Lower leg skin (tissue), 4 donors: ENCODE results near the gene C14orf93. TPM values are rescaled to one million over a fixed set of nuclear protein-coding genes. Genes with fewer than 3 reads are reported as not detected.

Experiments
- DNase-seq, 2 donors: peaks; one replicate each; pipeline ENCODE4 v3.0.0-alpha.2; 2019; ENCODE audit warnings: low spot score in 2 of 2
- H3K4me3 ChIP-seq: fragments of 200-600 bp; sonication (generic); 2 replicates; pipeline ENCODE4 v1.5.1; 2017; ENCODE audit warnings: mild to moderate bottlenecking, low read depth; ENCODE audit not compliant: poor library complexity, severe bottlenecking
- CTCF ChIP-seq, 3 donors: fragments of 450-650 bp; IDR thresholded peaks; one replicate each; pipeline ENCODE4 v1.5.1; 2016; ENCODE audit warnings: antibody characterized with exemption in 3 of 3, mild to moderate bottlenecking in 3 of 3, moderate library complexity in 2 of 3
- POLR2A ChIP-seq, 2 donors: fragments of 450-650 bp; IDR thresholded peaks; one replicate each; pipeline ENCODE4 v1.6.1; 2016 to 2017; ENCODE audit warnings: antibody characterized with exemption in 2 of 2, mild to moderate bottlenecking in 1 of 2, moderate library complexity in 1 of 2
- WGBS, 2 donors: methylation state at CpG; one replicate each; pipeline ENCODE4 v1.1.5; 2018; 5-methylcytosine and 5-hydroxymethylcytosine counted together
- intact Hi-C: fragments of 100-400 bp; cut with DNase I; formaldehyde crosslinking; loops from one replicate; pipeline ENCODE4 v1.15.0; 2023; ENCODE audit warnings: low total_unique reads
- total RNA-seq, 4 donors: library from RNA; depleted of rRNA; stranded (reverse); fragments of >200 nt; gene quantifications; one replicate each; pipeline ENCODE4 v1.1.0, GENCODE V29; 2016

Gene C14orf93
- total RNA-seq, 4 donors from 2014 or later = 16.9 to 29.6 (median 23.2) TPM

GRCh38 chr14:23023022-23023794 lies 13.3 kb upstream of the C14orf93 start:
- intact Hi-C loops = no loop called here
- 79 to 84% methylated on average over 8 of the region's 8 CpGs for WGBS, 2 donors
- TF ChIP-seq CTCF (IDR thresholded peaks at IDR 0.05) (no peak), POLR2A (IDR thresholded peaks at IDR 0.05) (no peak)
- no peak overlapping the region for H3K4me3 ChIP-seq
- no peak for DNase-seq

DNA sequence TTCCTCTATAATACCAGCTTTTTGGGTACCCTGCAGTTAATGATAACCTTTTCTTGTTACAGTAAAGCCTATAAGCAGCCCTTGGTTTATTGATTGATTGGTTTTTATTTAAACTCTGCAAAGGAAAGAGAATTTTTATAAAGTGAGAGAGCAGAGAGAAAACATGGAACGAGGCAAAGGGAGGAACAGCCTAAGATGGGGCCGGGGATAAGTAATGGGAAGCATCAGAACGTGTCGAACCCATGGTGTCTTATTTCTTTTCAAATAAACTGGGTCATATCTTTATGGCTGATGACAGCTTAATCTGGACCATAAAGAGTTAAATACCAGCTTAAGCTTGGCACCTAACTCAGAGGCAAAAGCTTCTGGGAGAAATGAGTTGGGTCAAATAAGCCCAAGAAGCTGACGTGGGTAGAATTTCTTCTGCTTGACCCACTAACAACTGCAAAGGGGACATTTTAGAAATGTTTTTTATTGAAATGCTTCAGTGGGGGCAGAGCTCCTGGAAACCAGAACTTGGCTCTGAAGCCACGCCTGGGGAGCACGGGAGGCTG lies 12.0 kb upstream of the C14orf93 start:
- intact Hi-C loops = no loop called here
- no peak for DNase-seq
- no peak overlapping the region for H3K4me3 ChIP-seq
- no peak for TF ChIP-seq CTCF (IDR thresholded peaks at IDR 0.05)
- TF ChIP-seq POLR2A (IDR thresholded peaks at IDR 0.05) = no peak
- WGBS, 2 donors = 56 to 64% methylated on average over 7 of the region's 7 CpGs

DNA sequence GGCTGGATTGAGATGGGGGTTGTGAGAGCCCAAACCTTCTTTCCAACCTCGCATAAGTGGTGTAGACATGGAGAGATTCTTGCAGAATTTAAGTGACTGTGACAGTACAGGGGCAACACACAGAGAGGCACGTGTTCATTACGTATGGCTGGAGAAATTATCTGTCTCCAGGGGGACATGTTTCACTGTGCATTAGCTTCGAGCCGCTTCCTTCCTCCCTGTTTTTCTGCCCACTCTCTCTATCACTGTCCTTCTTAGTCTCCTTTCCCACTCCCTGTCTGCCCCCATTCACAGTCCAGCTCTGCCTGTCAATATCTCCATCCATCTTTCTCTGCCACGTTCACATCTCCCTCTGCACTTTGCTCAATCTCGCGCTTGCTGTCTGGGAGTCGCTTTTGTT lies 11.5 kb upstream of the C14orf93 start:
- intact Hi-C loops = no loop called here

DNA sequence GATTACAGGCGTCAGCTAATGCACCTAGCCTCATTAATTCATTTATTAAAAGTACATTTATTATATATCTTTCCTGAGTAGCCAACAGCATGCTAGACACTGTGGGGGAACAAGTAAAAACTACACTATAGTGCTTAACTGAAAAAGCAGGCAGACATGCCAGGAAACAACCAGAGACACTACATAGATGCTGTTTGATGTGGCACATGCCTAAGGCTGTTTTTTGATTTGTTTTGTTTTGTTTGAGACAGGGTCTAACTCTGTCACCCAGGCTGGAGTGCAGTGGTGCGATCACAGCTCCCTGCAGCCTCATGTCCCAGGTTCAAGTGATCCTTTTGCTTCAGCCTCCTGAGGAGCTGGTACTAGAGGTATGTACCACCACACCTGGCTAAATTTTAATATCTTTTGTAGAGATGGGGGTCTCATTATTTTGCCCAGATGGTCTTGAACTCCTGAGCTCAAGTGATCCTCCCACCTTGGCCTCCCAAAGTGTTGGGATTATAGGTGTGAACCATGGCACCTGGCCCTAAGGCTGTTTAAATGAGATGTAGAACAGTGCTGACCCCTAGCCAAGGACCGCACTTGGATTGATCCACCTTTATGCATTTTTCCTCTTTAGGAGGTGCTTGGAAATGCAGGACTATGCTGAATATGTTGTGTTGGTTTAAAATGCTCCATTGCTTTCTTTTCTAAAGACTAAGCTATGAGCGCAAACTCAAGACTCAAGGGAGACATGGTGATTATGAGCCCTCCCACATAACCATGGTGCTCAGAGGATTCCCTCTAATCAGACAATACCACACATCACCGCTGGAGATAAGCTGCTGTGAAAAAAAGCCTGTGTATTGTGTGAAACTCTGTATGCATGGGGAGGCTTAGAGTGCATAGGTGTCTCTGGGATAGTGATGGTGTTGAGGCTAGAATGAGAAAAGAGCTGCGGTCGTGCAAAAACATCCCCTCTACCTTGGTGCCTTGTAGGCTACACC lies 10.5 kb upstream of the C14orf93 start:
- H3K4me3 ChIP-seq = no peak overlapping the region
- intact Hi-C loops = no loop called here
- no peak for DNase-seq
- TF ChIP-seq POLR2A (IDR thresholded peaks at IDR 0.05) = no peak
- 91 to 95% methylated on average over 7 of the region's 7 CpGs for WGBS, 2 donors

More for the DNA sequence above, 11.5 kb upstream of the C14orf93 start:
- DNase-seq = no peak
- TF ChIP-seq CTCF (IDR thresholded peaks at IDR 0.05) (no peak), POLR2A (IDR thresholded peaks at IDR 0.05) (no peak)
- H3K4me3 ChIP-seq = no peak overlapping the region
- 80 to 82% methylated on average over 9 of the region's 9 CpGs for WGBS, 2 donors

GRCh38 chr14:23018107-23018506 lies 8.2 kb upstream of the C14orf93 start:
- intact Hi-C loops = no loop called here

More at GRCh38 chr14:23018107-23018506, 8.2 kb upstream of the C14orf93 start:
- TF ChIP-seq POLR2A (IDR thresholded peaks at IDR 0.05) = no peak
- TF ChIP-seq CTCF (IDR thresholded peaks at IDR 0.05) = no peak
- DNase-seq = no peak
- no peak overlapping the region for H3K4me3 ChIP-seq
